ENCODE results near the gene TPH2.

Gene TPH2

DNA sequence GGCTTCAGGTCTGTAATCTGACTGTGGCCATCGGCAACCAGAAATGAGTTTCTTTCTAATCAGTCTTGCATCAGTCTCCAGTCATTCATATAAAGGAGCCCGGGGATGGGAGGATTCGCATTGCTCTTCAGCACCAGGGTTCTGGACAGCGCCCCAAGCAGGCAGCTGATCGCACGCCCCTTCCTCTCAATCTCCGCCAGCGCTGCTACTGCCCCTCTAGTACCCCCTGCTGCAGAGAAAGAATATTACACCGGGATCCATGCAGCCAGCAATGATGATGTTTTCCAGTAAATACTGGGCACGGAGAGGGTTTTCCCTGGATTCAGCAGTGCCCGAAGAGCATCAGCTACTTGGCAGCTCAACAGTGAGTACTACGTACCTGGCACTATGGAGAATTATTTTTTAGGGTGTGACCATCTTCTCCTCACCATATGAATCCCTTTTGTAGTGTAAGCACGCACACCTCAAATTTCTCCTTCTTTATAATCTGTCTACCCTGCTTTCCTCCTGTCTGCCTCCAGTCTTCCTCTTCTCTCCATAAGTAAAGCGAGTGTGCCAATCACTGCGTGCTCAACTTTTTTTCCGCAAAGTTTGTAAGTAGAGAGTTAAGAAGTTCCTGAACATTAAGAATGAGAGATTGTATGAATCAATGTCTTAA lies at the start of gene TPH2:
Gene TPH2, plus strand, starts transcription at position 118 of the 658 bp plus-strand sequence. Its CDS starts 142 bp downstream, at position 260.
- no peak for DNase-seq (ENCODE audit: extremely low read depth, low read depth)

DNA sequence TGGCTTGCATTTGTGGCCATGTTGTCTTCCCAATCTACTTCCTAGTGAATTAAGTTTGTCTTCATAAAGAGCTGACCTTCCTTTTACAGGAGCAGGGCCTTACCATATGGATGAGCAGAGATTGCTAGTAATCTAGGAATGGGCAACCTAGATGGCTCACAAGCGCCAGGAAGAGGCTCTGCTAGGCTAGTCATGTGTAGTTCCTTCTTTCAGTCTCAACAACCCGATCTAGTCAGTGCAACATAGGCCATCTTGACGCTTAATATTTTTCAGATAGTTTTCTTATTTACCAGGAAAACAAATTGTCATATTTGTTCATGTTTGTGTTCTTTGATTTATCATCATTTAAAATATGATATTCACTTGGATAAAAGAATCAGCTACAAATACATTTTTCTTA lies 48.2 kb upstream of the TPH2 start:
- TF ChIP-seq, protein P1, sequence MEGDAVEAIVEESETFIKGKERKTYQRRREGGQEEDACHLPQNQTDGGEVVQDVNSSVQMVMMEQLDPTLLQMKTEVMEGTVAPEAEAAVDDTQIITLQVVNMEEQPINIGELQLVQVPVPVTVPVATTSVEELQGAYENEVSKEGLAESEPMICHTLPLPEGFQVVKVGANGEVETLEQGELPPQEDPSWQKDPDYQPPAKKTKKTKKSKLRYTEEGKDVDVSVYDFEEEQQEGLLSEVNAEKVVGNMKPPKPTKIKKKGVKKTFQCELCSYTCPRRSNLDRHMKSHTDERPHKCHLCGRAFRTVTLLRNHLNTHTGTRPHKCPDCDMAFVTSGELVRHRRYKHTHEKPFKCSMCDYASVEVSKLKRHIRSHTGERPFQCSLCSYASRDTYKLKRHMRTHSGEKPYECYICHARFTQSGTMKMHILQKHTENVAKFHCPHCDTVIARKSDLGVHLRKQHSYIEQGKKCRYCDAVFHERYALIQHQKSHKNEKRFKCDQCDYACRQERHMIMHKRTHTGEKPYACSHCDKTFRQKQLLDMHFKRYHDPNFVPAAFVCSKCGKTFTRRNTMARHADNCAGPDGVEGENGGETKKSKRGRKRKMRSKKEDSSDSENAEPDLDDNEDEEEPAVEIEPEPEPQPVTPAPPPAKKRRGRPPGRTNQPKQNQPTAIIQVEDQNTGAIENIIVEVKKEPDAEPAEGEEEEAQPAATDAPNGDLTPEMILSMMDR (IDR thresholded peaks at IDR 0.05; ENCODE audit: low read depth, low read length), result no peak

More for the DNA sequence above, at the start of gene TPH2:
- TF ChIP-seq, protein P1 (IDR thresholded peaks at IDR 0.05; ENCODE audit: low read depth, low read length), result peak; percentile 52

DNA sequence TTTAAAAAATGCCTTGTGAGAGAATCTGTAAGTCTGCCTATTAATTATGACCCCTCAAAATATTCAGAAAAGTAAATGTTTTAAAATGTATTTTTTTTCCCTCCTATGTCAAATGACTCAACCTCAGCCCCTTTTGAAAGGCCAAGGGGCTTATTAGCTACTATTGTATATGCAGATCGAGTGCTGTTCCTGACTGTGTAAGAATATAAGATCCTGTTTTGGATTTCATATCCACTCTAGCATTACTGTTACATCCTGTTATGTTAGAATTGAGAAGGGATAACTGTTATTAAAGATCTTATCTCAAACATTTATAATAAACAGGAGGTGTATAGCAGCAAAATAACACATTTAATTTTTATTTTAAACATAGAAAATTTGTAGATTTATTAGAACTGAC lies 46.6 kb upstream of the TPH2 start:
- TF ChIP-seq, protein P1 (IDR thresholded peaks at IDR 0.05; ENCODE audit: low read depth, low read length), result no peak
- DNase-seq (ENCODE audit: extremely low read depth, low read depth), result no peak

More for the DNA sequence above, 48.2 kb upstream of the TPH2 start:
- no peak for DNase-seq (ENCODE audit: extremely low read depth, low read depth)

DNA sequence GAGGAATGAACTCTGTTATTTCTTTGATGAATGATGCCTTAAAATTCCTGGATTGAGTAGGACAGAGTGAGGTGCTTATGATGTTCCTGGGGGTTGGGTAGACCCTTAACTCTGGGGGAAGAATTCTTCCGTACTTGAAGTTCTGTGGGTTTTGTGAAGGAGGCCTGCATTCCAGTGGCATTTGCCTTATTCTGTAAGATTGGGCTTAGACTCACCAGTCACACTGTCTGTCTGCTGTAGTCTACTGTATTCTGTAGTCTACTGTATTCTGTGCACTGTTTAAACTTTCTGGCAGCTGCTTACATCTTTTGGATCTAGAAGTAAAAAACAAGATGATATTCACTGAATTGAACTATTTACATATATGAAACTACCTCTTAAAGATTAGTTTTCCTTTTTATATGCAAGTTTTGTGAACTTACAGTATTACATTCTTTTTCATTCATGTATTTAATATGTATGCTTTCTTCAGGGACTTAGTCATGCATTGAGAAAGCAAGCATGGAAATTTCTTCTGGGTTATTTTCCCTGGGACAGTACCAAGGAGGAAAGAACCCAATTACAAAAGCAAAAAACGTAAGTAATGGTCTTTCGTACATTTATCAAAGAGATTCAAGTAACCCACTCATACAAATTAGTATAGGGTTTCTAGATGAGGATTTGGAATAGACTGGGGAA lies 42.3 kb upstream of the TPH2 start:
- TF ChIP-seq, protein P1 (IDR thresholded peaks at IDR 0.05; ENCODE audit: low read depth, low read length), result no peak
- DNase-seq (ENCODE audit: extremely low read depth, low read depth), result no peak

DNA sequence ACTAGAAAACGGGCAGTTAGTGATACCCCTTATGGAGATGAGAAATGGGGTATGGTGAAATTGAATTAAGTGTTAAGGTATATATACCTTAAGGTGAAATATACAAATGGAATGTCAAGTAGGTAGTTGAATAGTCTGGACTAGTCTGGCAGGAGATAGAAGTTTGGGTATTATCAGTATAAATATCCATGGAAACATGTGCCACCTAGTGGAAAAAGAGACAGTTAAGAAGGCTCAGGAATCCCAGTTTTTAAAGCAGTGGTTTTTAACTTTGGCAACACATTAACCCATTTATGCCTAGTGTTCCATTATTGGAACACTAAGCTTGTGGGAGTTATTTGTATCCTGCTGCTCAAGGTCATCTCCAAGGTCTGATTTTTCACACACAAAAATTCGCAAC lies 38.6 kb upstream of the TPH2 start:
- TF ChIP-seq, protein P1 (IDR thresholded peaks at IDR 0.05; ENCODE audit: low read depth, low read length), result peak; percentile 11
- no peak for DNase-seq (ENCODE audit: extremely low read depth, low read depth)

DNA sequence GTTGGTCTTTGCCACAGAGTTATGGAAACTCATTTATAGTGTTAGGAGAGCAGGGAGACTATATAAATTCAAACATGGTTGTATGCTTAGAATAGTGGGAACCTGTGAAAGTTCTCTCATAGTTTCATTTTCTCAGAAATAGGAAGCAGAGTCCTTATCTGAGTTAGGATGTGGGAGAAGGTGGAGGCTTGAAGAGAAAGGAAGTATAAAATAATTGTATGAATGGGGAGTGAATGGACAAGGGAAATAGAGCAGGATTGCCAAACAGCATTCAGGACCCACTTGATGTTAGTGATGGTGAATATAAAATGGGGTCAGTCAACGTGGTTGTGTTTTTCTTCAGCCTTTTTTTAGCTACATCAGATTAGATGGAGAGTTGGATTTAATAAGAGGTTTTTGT lies 34.0 kb upstream of the TPH2 start:
- TF ChIP-seq, protein P1 (IDR thresholded peaks at IDR 0.05; ENCODE audit: low read depth, low read length), result no peak
- no peak for DNase-seq (ENCODE audit: extremely low read depth, low read depth)

DNA sequence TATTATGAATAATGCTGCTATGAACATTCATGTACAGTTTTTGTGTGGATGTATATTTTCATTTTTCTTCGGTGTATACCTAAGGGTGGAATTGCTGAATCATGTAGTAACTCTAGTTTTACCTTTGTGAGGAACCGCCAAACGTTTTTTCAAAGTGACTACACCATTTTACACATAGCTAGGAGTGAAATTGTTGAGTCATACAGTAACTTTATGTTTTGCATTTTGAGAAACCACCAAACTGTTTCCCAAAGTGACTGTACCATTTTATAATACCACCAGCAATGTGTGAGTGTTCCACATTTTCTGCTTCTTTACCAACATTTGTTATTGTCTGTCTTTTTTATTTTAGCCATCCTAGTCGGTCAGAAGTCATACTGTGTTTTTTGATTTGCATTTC lies 3.1 kb upstream of the TPH2 start:
- TF ChIP-seq, protein P1 (IDR thresholded peaks at IDR 0.05; ENCODE audit: low read depth, low read length), result no peak

More for the DNA sequence above, 3.1 kb upstream of the TPH2 start:
- no peak for DNase-seq (ENCODE audit: extremely low read depth, low read depth)

Data from AG09319 (cell line).